ENCODE measurements around the gene SCN1B. TPM values are rescaled to one million over a fixed set of nuclear protein-coding genes. Genes with fewer than 3 reads are reported as not detected.

SCN1B gene
- total RNA-seq, 1 experiment from 2014 or later = 2.3 TPM

- no peak for DNase-seq
- Histone ChIP-seq H3K27me3 (peaks cover 6% of the 10 kb centered on the region; the same call in 1 of the 2 replicates), H3K4me3 (no peak overlapping the region), H3K9me3 (replicated peaks) (no peaks in the 10 kb centered on the region), H3K27ac (no peak overlapping the region), H3K4me1 (no peaks in the 10 kb centered on the region), H3K36me3 (no peaks in the 10 kb centered on the region)
Measured at GRCh38 chr19:35059006-35059798, 28.9 kb downstream of the SCN1B start.

DNA sequence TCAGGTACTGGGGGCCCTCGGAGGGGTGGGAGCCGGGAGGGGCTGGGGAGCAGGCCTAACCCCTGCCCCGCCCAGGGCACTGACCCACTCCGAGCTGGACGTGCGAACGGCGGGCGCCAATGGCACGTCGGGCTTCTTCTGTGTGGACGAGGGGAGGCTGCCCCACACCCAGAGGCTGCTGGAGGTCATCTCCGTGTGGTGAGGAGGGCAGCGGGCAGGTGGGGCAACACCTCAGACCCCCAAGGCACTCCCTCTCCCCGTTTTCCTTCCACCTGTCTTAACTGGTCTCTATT lies 29.5 kb downstream of the SCN1B start:
- H3K27me3 ChIP-seq = peaks cover 6% of the 10 kb centered on the region; the same call in 1 of the 2 replicates
- H3K9me3 ChIP-seq (replicated peaks) = no peaks in the 10 kb centered on the region
- no peak overlapping the region for H3K4me3 ChIP-seq
- no peak overlapping the region for H3K27ac ChIP-seq
- no peak for DNase-seq
- no peaks in the 10 kb centered on the region for H3K4me1 ChIP-seq
- H3K36me3 ChIP-seq = no peaks in the 10 kb centered on the region

DNA sequence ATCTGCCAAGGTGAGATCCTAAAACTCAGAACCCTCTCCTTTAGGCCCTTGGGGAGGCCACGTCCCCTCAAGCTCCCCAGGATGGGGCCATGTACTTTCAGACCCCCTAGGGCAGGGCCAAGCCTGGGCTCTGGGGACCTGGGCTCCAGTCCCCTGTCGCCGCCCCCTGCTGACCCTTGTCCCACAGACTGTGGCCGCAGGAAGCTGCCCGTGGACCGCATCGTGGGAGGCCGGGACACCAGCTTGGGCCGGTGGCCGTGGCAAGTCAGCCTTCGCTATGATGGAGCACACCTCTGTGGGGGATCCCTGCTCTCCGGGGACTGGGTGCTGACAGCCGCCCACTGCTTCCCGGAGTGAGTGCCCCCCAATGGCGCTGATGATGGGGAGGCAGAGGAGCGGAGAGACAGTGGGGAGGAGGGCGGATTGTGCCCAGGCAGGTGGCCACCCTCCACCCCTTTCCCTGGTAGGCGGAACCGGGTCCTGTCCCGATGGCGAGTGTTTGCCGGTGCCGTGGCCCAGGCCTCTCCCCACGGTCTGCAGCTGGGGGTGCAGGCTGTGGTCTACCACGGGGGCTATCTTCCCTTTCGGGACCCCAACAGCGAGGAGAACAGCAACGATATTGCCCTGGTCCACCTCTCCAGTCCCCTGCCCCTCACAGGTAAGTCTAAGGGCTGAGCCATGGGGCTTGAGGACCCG lies 30.0 kb downstream of the SCN1B start:
- H3K27ac ChIP-seq = no peak overlapping the region
- H3K27me3 ChIP-seq = peaks cover 6% of the 10 kb centered on the region; the same call in 1 of the 2 replicates
- no peak overlapping the region for H3K4me3 ChIP-seq
- no peak for DNase-seq
- no peaks in the 10 kb centered on the region for H3K4me1 ChIP-seq
- no peaks in the 10 kb centered on the region for H3K9me3 ChIP-seq (replicated peaks)
- H3K36me3 ChIP-seq = no peaks in the 10 kb centered on the region

- H3K36me3 ChIP-seq = no peaks in the 10 kb centered on the region
- H3K9me3 ChIP-seq (replicated peaks) = no peaks in the 10 kb centered on the region
- peaks cover 4% of the 10 kb centered on the region; the same call in 1 of the 2 replicates for H3K27me3 ChIP-seq
- no peaks in the 10 kb centered on the region for H3K4me1 ChIP-seq
- DNase-seq = no peak
- H3K4me3 ChIP-seq = no peak overlapping the region
- no peak overlapping the region for H3K27ac ChIP-seq
Measured at GRCh38 chr19:35061583-35062373, 31.5 kb downstream of the SCN1B start.

- Histone ChIP-seq H3K27ac (no peak overlapping the region), H3K9me3 (replicated peaks) (no peaks in the 10 kb centered on the region), H3K4me1 (no peaks in the 10 kb centered on the region), H3K36me3 (no peaks in the 10 kb centered on the region), H3K27me3 (no peaks in the 10 kb centered on the region), H3K4me3 (no peak overlapping the region)
- DNase-seq = no peak
Measured at GRCh38 chr19:35062942-35063341, 32.7 kb downstream of the SCN1B start.

GRCh38 chr19:35063940-35064818 lies 33.9 kb downstream of the SCN1B start:
- H3K27ac ChIP-seq = no peak overlapping the region
- H3K36me3 ChIP-seq = no peaks in the 10 kb centered on the region
- no peaks in the 10 kb centered on the region for H3K9me3 ChIP-seq (replicated peaks)
- no peaks in the 10 kb centered on the region for H3K27me3 ChIP-seq
- DNase-seq = no peak
- H3K4me3 ChIP-seq = no peak overlapping the region
- H3K4me1 ChIP-seq = peaks cover 5% of the 10 kb centered on the region

DNA sequence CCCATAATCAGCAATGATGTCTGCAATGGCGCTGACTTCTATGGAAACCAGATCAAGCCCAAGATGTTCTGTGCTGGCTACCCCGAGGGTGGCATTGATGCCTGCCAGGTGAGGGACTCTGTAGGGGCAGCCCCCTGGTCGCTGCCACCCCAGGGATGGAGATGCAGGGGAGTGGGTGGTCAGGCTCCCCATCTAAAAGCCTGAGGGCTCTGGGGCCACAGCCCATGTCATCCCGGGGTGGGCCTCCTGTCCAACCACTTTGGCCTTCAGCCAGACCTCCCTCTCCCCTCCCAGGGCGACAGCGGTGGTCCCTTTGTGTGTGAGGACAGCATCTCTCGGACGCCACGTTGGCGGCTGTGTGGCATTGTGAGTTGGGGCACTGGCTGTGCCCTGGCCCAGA lies 35.3 kb downstream of the SCN1B start:
- no peak for DNase-seq

GRCh38 chr19:35066121-35066520 lies 35.9 kb downstream of the SCN1B start:
- no peaks in the 10 kb centered on the region for H3K27me3 ChIP-seq
- no peak overlapping the region for H3K4me3 ChIP-seq
- peaks cover 5% of the 10 kb centered on the region for H3K4me1 ChIP-seq
- no peaks in the 10 kb centered on the region for H3K36me3 ChIP-seq
- H3K27ac ChIP-seq = no peak overlapping the region
- DNase-seq = no peak
- H3K9me3 ChIP-seq (replicated peaks) = no peaks in the 10 kb centered on the region

More for the DNA sequence above, 35.3 kb downstream of the SCN1B start:
- H3K9me3 ChIP-seq (replicated peaks) = no peaks in the 10 kb centered on the region
- no peaks in the 10 kb centered on the region for H3K36me3 ChIP-seq
- no peaks in the 10 kb centered on the region for H3K27me3 ChIP-seq
- H3K27ac ChIP-seq = no peak overlapping the region
- H3K4me1 ChIP-seq = peaks cover 5% of the 10 kb centered on the region
- no peak overlapping the region for H3K4me3 ChIP-seq

DNA sequence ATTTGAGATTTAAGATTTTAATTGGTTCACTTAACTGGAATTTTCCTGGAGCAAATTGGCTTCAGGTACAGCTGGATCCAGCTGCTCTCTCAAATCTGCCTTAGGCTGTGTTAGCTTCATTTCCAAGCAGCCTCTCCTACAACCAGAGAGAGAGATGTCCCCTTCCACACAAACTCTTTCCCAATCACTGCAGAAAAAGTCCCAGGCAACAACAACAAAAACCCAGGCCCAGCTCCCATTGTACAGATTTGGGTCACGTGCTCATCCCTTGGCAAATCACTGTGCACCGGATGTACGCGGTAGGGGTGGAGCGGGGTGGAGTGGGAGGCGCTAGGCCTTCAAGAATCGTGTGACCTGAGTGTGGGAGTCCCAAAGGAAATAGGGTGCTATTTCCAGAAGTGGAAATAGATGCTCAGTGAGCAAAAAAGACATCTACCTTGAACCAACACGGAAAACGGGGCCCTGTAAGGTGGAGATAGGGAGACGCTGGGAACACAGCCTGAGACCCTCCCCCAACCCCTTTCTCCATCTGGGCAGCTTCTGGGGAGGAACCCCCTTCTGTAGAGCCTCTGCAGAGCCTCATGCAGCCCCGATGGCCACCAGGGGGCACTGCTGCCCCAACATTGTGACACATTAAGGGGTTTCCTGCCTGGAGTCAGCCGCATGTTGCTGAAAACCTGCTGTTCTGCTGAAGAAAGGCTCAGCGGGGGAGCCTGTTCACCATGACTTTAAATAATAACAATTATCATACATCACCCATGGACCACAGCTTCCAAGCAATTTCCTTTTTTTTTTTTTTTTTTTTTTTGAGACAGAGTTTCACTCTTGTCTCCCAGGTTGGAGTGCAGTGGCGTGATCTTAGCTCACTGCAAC lies 36.7 kb downstream of the SCN1B start:
- Histone ChIP-seq H3K9me3 (replicated peaks) (no peaks in the 10 kb centered on the region), H3K4me3 (no peak overlapping the region), H3K27ac (no peak overlapping the region), H3K36me3 (no peaks in the 10 kb centered on the region), H3K4me1 (peaks cover 5% of the 10 kb centered on the region), H3K27me3 (no peaks in the 10 kb centered on the region)
- DNase-seq = peak; percentile 82 to 90

- H3K27me3 ChIP-seq = no peaks in the 10 kb centered on the region
- no peak overlapping the region for H3K4me3 ChIP-seq
- no peak overlapping the region for H3K27ac ChIP-seq
- DNase-seq = no peak
- no peaks in the 10 kb centered on the region for H3K9me3 ChIP-seq (replicated peaks)
- peaks cover 5% of the 10 kb centered on the region for H3K4me1 ChIP-seq
- H3K36me3 ChIP-seq = no peaks in the 10 kb centered on the region
Measured at GRCh38 chr19:35068941-35069634, 38.8 kb downstream of the SCN1B start.

DNA sequence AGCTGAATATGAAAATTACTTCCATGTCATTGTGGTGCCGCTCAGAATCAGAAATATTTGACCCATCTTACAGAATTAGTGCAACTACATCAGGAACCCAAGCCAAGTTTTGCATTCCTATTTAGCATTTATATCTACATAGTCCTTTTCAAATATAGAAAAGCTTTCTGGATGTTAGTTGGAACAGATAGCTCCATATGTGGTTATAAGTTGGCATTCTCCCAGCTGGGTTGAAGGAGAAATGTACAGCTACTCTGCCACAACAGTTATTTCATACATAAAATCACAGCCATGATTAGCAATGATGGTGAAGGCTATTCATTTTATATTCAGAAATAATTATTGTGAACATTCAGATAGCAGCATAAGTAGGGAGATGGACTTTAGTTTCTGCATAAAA lies 39.4 kb downstream of the SCN1B start:
- no peaks in the 10 kb centered on the region for H3K36me3 ChIP-seq
- no peak overlapping the region for H3K27ac ChIP-seq
- H3K4me1 ChIP-seq = peaks cover 5% of the 10 kb centered on the region
- H3K4me3 ChIP-seq = no peak overlapping the region
- H3K27me3 ChIP-seq = no peaks in the 10 kb centered on the region
- no peaks in the 10 kb centered on the region for H3K9me3 ChIP-seq (replicated peaks)
- DNase-seq = no peak

DNA sequence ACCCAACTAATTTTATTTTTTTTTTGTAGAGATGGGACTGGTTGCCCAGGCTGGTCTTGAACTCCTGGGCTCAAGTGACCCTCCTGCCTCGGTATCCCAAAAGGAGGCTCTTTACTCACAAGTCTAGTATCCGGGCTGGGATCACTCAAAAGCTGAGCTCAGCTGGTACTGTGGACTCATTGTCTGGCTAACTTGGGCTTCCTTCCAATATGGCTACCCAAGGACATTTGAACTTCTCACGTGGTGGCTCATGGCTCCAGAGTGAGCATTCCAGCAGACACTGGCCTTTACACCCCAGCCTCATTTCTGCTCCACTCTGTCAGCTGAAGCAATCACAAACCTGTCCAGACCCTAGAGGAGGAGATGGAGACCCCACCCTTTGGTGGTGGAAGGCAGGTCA lies 40.2 kb downstream of the SCN1B start:
- Histone ChIP-seq H3K4me1 (peaks cover 5% of the 10 kb centered on the region), H3K27me3 (no peaks in the 10 kb centered on the region; the same call in 1 of the 2 replicates), H3K36me3 (no peaks in the 10 kb centered on the region), H3K27ac (no peak overlapping the region), H3K9me3 (replicated peaks) (no peaks in the 10 kb centered on the region), H3K4me3 (no peak overlapping the region)
- no peak for DNase-seq

GRCh38 chr19:35073516-35073915 lies 43.2 kb downstream of the SCN1B start:
- Histone ChIP-seq H3K4me3 (no peak overlapping the region), H3K27me3 (no peaks in the 10 kb centered on the region; the same call in none of the 2 replicates), H3K27ac (no peak overlapping the region), H3K4me1 (peaks cover 1% of the 10 kb centered on the region), H3K9me3 (replicated peaks) (no peaks in the 10 kb centered on the region), H3K36me3 (no peaks in the 10 kb centered on the region)
- no peak for DNase-seq

Measured in SJCRH30 (cell line).